A375 (cell line): ENCODE measurements around the gene HHAT. TPM values are rescaled to one million over a fixed set of nuclear protein-coding genes. Genes with fewer than 3 reads are reported as not detected.

Experiments
- small RNA-seq: library from RNA; depleted of rRNA; stranded (forward); fragments of <200 nt; gene quantifications from one replicate; pipeline ENCODE3, GENCODE V24; 2014
- total RNA-seq: library from RNA; depleted of rRNA; stranded (reverse); fragments of >200 nt; shearing (Covaris generic); gene quantifications from 2 replicates; pipeline ENCODE4 v1.2.3, GENCODE V29; 2014; rRNA removed

HHAT gene
- total RNA-seq: 6.3 and 12.3 TPM in 2 replicates

DNA sequence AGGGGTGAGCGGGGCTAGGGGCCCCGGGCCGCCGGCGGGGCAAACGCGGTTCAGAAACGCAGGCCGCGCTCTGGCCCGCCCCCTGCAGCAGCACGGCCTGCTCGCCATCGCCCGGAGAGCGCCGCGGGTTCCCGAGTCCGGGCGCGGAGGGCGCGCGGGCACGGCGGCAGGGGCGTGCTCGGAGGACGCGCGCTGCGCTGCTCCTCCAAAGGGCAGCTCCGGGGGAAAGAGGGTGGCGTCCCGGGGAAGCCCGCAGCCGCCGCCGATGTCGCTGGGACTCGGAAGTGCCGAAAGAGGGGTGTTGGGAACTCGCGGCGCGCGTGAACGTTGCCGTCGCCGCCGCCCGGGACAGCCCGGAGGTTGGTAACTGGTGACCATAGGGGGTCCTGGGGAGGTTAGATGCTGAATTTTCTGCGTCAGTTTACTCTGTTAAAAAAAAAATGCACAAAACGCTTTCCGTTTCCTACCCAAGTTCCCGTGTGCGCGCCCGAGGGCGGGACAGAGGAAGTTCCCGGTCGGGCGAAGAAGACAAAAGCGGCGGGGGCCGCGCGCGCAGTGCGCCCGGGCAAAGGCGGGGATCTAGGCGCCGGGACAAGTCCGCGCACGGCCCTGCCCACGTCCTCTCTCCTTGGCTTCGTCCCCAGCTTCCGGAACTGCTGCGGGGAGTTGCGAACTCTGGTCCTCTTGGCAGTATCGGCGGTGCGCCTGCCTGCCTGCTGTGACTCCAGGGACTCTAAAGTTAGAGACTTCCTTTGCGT lies at the start of gene HHAT:
Gene HHAT, plus strand, starts transcription at position 157 of the 758 bp plus-strand sequence. CDS start 20,074 bp downstream, outside the sequence.

Small RNA genes lying within 50 kb of the gene (small RNA-seq; reads per million reads assigned to genes)
- gene RNU5A-8P: 305 reads per million, percentile 98 among the genes with 10 or more reads in this experiment

Other genes starting within 250 kb of the HHAT start
- gene SERTAD4, start 96.1 kb upstream of the HHAT start, total RNA-seq: 36.6 and 37.4 TPM in 2 replicates